Measurements from ENCODE around the gene RRAD. TPM values are rescaled to one million over a fixed set of nuclear protein-coding genes. Genes with fewer than 3 reads are reported as not detected.

The RRAD gene
- total RNA-seq, 1 experiment from 2014 or later: 1.3 TPM

DNA sequence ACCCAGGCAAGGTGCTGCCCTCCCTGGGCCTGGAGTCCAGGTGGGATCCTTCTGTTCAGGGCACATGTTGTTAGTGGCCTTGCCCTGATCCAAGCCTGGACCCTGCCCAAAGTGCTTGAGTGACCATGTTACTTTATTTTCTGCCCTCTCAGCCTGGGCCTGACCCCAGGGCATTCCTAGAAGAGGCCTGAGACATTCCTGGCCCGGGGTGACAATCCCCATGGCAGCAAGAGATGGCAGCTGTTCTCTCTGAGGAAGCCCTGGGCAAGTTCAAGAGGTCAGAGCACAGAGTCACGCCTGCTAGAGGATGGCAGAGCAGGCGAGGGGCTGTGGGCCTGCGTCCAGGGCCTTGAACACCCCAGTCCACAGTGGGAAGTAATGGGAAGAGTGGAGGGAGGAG, 11.6 kb downstream of the RRAD start:
- TF ChIP-seq, protein P1, sequence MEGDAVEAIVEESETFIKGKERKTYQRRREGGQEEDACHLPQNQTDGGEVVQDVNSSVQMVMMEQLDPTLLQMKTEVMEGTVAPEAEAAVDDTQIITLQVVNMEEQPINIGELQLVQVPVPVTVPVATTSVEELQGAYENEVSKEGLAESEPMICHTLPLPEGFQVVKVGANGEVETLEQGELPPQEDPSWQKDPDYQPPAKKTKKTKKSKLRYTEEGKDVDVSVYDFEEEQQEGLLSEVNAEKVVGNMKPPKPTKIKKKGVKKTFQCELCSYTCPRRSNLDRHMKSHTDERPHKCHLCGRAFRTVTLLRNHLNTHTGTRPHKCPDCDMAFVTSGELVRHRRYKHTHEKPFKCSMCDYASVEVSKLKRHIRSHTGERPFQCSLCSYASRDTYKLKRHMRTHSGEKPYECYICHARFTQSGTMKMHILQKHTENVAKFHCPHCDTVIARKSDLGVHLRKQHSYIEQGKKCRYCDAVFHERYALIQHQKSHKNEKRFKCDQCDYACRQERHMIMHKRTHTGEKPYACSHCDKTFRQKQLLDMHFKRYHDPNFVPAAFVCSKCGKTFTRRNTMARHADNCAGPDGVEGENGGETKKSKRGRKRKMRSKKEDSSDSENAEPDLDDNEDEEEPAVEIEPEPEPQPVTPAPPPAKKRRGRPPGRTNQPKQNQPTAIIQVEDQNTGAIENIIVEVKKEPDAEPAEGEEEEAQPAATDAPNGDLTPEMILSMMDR (IDR thresholded peaks at IDR 0.05; ENCODE audit: unreplicated experiment): no peak
- Mint-ChIP-seq H3K36me3 (ENCODE audit: insufficient read depth, unreplicated experiment) (no peaks in the 10 kb centered on the region), H3K9me3 (ENCODE audit: low read depth, unreplicated experiment) (no peaks in the 10 kb centered on the region), H3K4me1 (ENCODE audit: low read depth, unreplicated experiment) (no peaks in the 10 kb centered on the region), H3K27ac (ENCODE audit: unreplicated experiment) (no peak overlapping the region), H3K27me3 (ENCODE audit: unreplicated experiment) (peaks cover 35% of the 10 kb centered on the region), H3K4me3 (ENCODE audit: low read depth, unreplicated experiment) (no peak overlapping the region)
- CTCF ChIA-PET: no interaction called here
- DNase-seq: no peak
- no TSS peak for BruUV-seq (replicated peaks)
- intact Hi-C loops (cut with micrococcal nuclease; ENCODE audit: unreplicated experiment): no loop called here

DNA sequence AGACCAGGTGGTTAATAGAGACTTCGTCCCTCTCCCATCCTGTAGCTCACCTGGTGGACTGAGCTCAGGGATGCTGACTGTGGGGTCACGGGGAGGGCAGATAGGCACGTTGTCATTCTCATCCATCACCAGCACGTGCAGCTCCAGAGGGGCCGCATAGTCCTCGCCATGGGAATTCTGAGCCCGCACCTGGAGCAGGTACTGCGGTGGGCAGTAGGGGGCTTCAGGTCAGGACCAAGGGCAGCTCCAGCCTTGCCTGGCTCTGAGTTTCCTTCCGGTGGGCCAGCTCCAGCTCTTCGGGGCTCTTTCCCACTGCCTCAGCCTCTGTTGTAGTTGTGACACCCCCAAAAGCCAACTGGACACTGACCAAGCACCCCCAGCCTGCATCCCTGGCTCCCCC, 12.3 kb downstream of the RRAD start:
- CTCF ChIA-PET: interaction anchor here (0.6 to 0.7 kb wide), 4 partner anchors 20 to 293 kb away, joined by 3 to 5 read pairs (median 3); no protein-coding TSS in a partner anchor
- Mint-ChIP-seq H3K27ac (ENCODE audit: unreplicated experiment) (no peak overlapping the region), H3K4me3 (ENCODE audit: low read depth, unreplicated experiment) (no peak overlapping the region), H3K4me1 (ENCODE audit: low read depth, unreplicated experiment) (no peaks in the 10 kb centered on the region), H3K36me3 (ENCODE audit: insufficient read depth, unreplicated experiment) (no peaks in the 10 kb centered on the region), H3K27me3 (ENCODE audit: unreplicated experiment) (peaks cover 41% of the 10 kb centered on the region), H3K9me3 (ENCODE audit: low read depth, unreplicated experiment) (no peaks in the 10 kb centered on the region)
- TF ChIP-seq, protein P1 (IDR thresholded peaks at IDR 0.05; ENCODE audit: unreplicated experiment): no peak
- DNase-seq: no peak
- intact Hi-C loops (cut with micrococcal nuclease; ENCODE audit: unreplicated experiment): no loop called here
- BruUV-seq (replicated peaks): no TSS peak

DNA sequence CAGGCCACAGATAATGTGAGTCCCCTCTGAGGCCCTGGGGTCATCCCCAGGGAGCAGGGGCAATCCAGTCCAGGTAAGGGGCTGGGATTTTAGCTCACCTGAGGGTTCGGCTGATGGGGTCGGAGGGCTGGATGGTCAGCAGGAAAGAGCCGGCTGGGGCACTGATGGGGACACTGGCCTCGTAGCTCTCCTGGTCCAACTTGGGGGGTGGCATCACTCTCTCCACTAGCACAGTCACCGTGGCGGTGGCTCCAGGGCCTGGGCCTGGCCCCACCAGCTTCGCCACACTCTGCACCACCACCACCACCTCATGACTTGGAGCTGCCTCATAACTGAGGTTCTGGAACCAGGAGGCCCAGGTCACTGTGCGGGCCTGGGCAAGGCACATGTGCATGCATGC, 13.5 kb downstream of the RRAD start:
- Mint-ChIP-seq H3K27ac (ENCODE audit: unreplicated experiment) (no peak overlapping the region), H3K9me3 (ENCODE audit: low read depth, unreplicated experiment) (no peaks in the 10 kb centered on the region), H3K4me1 (ENCODE audit: low read depth, unreplicated experiment) (no peaks in the 10 kb centered on the region), H3K27me3 (ENCODE audit: unreplicated experiment) (peaks cover 50% of the 10 kb centered on the region), H3K4me3 (ENCODE audit: low read depth, unreplicated experiment) (no peak overlapping the region), H3K36me3 (ENCODE audit: insufficient read depth, unreplicated experiment) (no peaks in the 10 kb centered on the region)
- TF ChIP-seq, protein P1 (IDR thresholded peaks at IDR 0.05; ENCODE audit: unreplicated experiment): no peak
- no peak for DNase-seq
- intact Hi-C loops (cut with micrococcal nuclease; ENCODE audit: unreplicated experiment): no loop called here
- BruUV-seq (replicated peaks): no TSS peak
- CTCF ChIA-PET: no interaction called here

DNA sequence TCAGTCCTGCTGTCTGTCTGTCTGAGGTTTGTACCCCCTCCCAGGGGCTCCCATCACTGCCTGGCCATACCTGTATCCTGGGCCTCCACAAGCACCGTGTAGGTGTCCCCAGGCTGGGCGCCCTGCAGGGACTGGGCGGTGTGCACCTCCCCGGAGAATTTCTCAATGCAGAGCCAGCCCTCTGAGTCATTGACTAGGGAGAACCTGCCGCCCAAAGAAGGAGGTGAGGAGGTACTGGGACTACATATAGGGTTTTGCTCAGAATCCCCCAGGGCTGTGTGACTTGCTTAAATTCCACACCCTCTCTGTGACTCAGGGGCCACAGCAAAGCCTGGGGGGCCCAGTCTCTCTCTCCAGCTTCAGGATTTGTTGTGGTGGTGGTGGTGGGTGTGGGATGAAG, 14.2 kb downstream of the RRAD start:
- no peaks in the 10 kb centered on the region for H3K9me3 Mint-ChIP-seq (ENCODE audit: low read depth, unreplicated experiment)
- peaks cover 50% of the 10 kb centered on the region for H3K27me3 Mint-ChIP-seq (ENCODE audit: unreplicated experiment)
- no TSS peak for BruUV-seq (replicated peaks)
- intact Hi-C loops (cut with micrococcal nuclease; ENCODE audit: unreplicated experiment): no loop called here
- TF ChIP-seq, protein P1 (IDR thresholded peaks at IDR 0.05; ENCODE audit: unreplicated experiment): no peak
- CTCF ChIA-PET: interaction anchor here (0.7 to 1.3 kb wide), 2 partner anchors 18 to 43 kb away, joined by 3 to 8 read pairs; no protein-coding TSS in a partner anchor
- H3K27ac Mint-ChIP-seq (ENCODE audit: unreplicated experiment): no peak overlapping the region
- no peaks in the 10 kb centered on the region for H3K36me3 Mint-ChIP-seq (ENCODE audit: insufficient read depth, unreplicated experiment)
- H3K4me3 Mint-ChIP-seq (ENCODE audit: low read depth, unreplicated experiment): no peak overlapping the region
- no peak for DNase-seq
- peaks cover 3% of the 10 kb centered on the region for H3K4me1 Mint-ChIP-seq (ENCODE audit: low read depth, unreplicated experiment)
